ENCODE results near the gene HRAS.
"Not testable (repeated sequence)": the region's sequence is repeated elsewhere in the genome, so short reads cannot be mapped to it uniquely, and the experiment has no call there.

Gene HRAS

GRCh38 chr11:535519-536454 is at the start of gene HRAS:
TSS of gene HRAS (minus strand) at chr11:535576.
- peak; percentile 95 for DNase-seq

GRCh38 chr11:584287-584686 is 48.9 kb upstream of the HRAS start:
- DNase-seq = no peak

GRCh38 chr11:581752-582151 is 46.4 kb upstream of the HRAS start:
- DNase-seq = no peak

- DNase-seq = no peak
Measured at GRCh38 chr11:581342-581741, 46.0 kb upstream of the HRAS start.

- no peak for DNase-seq
Measured at GRCh38 chr11:579830-580601, 44.6 kb upstream of the HRAS start.

- no peak for DNase-seq
Measured at GRCh38 chr11:578276-579035, 43.1 kb upstream of the HRAS start.

GRCh38 chr11:577611-577894 is 42.2 kb upstream of the HRAS start:
- no peak for DNase-seq

GRCh38 chr11:576811-577610 is 41.6 kb upstream of the HRAS start:
- DNase-seq = peak; percentile 30

GRCh38 chr11:575996-576768 is 40.8 kb upstream of the HRAS start, which contains the start of gene PHRF1:
TSS of gene PHRF1 (plus strand) at chr11:576470. CDS start at chr11:581513, 5,043 bp downstream.
- DNase-seq = peak; percentile 96

- DNase-seq = no peak
Measured at GRCh38 chr11:575313-575995, 40.1 kb upstream of the HRAS start.

GRCh38 chr11:574632-575312 is 39.4 kb upstream of the HRAS start:
- peak; percentile 23 for DNase-seq

- not testable (repeated sequence) for DNase-seq
Measured at GRCh38 chr11:574031-574570, 38.7 kb upstream of the HRAS start.

GRCh38 chr11:573146-573759 is 37.9 kb upstream of the HRAS start:
- DNase-seq = no peak

GRCh38 chr11:571802-572185 is 36.4 kb upstream of the HRAS start:
- no peak for DNase-seq

GRCh38 chr11:569158-569885 is 33.9 kb upstream of the HRAS start:
- no peak for DNase-seq

GRCh38 chr11:568306-569157 is 33.2 kb upstream of the HRAS start:
- DNase-seq = peak; percentile 97

- peak; percentile 32 for DNase-seq
Measured at GRCh38 chr11:567629-568292, 32.4 kb upstream of the HRAS start.
